GM19438 (cell line): ENCODE data around the gene TMPRSS9.
"Not testable (repeated sequence)": the region's sequence is repeated elsewhere in the genome, so short reads cannot be mapped to it uniquely, and the experiment has no call there.

Experiments used
- ATAC-seq: cut with Tn5 transposase; IDR thresholded peaks from one replicate; pipeline ENCODE4 v1.9.1; 2021; ENCODE audit warnings: low read depth; ENCODE audit not compliant: unreplicated experiment

Gene TMPRSS9

DNA sequence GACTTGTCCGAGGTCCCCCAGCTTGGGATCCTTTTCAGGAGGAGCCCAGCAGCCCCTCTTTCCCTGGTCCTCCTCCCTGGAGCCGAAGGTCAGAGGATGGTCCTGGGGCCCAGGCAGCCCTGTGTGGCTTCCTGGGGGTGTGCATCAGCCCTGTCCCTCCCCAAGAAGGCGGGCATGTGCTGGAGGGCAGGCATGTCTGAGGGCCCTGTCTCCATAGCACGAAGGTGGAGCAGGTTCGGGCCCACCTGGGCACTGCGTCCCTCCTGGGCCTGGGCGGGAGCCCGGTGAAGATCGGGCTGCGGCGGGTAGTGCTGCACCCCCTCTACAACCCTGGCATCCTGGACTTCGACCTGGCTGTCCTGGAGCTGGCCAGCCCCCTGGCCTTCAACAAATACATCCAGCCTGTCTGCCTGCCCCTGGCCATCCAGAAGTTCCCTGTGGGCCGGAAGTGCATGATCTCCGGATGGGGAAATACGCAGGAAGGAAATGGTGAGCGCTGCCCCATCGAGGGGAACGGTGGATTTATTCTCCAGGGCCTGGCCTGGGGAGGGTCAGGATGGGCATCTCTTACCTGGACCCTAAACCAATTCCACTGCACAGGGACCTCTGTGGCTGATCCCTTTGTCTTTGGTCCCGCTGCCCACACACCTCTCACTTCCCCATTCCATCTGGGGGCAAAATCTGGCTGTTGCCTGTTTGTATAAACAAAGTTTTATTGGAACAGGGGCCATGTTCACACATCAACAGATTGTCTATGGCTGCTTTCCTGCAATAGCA, 56.4 kb downstream of the TMPRSS9 start:
- ATAC-seq = no peak

DNA sequence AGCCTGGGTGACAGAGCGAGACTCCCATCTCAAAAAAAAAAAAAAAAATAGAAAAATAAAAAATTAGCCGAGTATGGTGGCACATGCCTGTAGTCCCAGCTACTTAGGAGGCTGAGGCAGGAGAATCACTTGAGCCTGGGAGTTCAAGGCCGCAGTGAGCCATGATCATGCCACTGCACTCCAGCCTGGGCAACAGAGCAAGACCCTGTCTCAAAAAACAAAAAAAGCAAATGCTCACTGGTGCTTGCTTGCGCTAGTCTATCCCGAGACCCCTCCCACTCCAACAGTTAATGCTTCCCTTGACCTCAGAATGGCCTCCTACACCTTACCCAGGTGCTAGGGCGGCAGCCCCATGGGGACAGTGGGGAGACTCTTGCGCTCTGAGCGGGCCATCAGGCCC, 57.4 kb downstream of the TMPRSS9 start:
- ATAC-seq = not testable (repeated sequence)

DNA sequence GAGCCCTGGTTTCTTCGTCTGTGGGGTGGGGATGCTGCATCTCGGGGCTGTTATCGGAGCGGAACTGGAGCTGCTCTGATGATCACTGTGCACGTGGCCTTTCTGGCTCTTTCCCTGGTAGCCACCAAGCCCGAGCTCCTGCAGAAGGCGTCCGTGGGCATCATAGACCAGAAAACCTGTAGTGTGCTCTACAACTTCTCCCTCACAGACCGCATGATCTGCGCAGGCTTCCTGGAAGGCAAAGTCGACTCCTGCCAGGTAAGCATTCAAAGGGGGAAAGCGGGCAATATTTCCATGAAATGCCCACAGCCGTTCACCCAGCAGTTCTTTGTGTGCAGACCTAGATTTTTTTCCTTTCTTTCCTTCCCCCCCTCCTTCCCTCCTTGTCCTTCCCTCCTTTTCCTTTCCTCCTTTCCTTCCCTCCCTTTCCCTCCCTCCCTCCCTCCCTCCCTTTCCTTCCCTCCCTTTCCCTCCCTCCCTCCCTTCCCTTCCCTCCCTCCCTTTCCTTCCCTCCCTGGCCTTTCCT, 57.9 kb downstream of the TMPRSS9 start:
- no peak for ATAC-seq

DNA sequence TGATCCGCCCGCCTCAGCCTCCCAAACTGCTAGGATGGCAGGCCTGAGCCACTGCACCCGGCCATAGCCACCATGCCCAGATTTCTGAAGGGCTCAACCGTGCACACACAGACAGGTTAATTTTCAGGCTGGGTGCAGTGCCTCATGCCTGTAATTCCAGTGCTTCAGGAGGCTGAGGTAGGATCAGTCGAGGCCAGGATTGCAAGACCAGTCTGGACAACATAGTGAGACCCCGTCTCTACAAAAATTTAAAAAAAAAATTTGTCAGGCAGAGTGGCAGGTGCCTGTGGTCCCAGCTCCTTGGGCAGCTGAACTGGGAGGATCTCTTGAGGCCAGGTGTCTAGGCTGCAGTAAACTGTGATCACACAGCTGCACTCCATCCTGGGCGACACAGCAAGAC, 59.7 kb downstream of the TMPRSS9 start:
- ATAC-seq = no peak

DNA sequence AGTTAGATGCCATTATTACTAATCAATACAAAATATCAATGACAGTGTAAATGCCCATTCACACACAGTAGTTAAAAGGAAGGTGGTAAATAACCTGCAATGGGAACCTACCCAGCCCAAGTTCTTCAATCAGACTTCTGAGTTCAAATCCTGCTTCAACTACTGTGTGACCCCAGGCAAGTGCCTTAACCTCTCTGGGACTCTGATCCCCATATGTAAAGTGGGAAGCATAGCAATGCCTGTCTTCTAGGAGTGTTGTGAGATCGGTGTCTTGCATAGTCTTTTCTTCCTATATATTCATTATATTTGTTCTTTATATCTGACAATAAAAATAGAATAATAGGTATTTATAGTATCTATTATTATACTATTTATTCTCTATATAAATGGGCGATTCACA, 60.4 kb downstream of the TMPRSS9 start:
- ATAC-seq = no peak

DNA sequence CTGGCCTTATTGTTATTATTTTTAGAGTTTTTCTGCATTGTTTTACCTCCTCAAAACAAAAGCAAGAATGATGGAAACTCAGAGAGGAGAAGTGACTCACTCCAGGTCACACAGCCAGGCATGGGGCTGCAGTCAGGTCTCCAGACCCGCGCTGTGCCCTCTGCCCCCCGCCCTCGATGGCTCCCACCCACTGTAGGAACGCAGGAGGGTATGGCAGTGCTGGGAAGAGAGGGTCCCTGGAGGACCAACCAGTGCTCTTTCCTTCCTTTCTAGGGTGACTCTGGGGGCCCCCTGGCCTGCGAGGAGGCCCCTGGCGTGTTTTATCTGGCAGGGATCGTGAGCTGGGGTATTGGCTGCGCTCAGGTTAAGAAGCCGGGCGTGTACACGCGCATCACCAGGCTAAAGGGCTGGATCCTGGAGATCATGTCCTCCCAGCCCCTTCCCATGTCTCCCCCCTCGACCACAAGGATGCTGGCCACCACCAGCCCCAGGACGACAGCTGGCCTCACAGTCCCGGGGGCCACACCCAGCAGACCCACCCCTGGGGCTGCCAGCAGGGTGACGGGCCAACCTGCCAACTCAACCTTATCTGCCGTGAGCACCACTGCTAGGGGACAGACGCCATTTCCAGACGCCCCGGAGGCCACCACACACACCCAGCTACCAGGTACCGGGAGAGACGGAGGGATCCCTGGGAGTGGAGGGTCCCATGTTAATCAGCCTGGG, 61.7 kb downstream of the TMPRSS9 start:
- no peak for ATAC-seq

DNA sequence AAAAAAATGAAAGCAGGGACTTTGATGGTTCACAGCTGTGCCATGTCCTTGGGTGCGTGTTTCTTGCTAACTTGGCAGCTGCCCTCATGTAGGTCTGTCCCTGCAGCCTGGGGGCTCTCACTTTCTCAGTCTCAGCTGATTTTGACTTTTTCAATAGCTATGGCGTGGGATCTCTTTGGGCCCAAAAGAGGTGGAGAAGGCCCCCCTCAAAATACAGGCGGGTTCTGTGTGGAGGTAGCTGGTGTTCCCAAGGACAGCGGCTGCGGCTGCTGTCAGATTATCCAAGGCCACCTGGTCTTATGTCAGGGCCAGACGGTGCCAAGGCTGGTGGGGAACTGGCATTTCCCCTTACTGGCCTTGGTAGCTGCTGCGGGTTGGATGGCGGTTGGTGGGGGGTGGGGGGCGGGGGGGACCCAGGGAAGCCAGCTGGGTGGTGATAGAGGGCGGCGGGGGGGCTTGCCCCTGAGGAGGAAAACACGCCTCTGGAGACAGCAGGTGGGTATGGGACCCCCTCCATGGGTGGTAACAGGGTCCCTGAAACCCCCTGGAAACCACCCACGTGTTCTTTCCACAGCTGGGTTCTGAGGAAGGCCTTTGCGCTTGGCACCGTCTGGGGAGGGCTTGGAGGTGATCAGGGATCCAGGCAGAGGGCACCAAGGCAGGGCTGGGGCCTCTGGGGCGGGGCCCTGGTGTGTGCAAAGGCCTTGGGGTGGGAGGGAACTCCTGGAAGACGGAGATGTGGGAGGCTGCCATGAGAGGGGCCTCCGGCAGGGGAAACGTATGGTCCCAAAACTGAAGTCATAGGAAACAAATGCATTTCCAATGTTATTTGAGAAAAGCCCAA, 63.2 kb downstream of the TMPRSS9 start:
- no peak for ATAC-seq

DNA sequence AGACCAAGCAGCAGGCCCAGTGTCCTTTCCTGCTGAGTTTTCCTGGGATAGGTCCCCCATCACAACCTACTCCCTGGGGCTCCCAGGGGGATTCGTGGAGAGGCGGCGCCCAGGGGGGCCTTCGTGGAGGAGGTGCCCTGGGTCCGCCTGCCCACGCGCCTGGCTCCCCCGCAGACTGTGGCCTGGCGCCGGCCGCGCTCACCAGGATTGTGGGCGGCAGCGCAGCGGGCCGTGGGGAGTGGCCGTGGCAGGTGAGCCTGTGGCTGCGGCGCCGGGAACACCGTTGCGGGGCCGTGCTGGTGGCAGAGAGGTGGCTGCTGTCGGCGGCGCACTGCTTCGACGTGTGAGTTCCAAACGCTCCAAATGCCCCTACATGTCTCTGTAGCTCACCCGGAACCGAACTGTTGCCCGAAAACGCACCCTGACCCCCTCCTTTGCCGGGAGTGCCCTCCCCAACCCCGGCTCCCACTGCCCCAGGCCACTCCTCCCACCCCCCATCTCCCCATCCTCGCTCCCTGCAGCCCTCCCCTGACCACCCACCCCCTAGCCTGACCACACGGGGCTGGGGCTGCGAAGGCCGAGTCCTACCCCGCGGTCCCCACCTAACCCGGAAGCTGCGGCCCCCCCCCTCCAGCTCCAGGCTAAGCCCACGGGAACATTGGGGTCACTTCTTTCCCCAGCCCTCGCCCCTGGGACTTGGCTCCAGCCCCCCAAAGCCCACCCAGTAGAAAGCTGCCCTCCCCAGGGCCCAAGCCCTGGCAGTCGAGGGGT, 64.0 kb downstream of the TMPRSS9 start:
- ATAC-seq = no peak

DNA sequence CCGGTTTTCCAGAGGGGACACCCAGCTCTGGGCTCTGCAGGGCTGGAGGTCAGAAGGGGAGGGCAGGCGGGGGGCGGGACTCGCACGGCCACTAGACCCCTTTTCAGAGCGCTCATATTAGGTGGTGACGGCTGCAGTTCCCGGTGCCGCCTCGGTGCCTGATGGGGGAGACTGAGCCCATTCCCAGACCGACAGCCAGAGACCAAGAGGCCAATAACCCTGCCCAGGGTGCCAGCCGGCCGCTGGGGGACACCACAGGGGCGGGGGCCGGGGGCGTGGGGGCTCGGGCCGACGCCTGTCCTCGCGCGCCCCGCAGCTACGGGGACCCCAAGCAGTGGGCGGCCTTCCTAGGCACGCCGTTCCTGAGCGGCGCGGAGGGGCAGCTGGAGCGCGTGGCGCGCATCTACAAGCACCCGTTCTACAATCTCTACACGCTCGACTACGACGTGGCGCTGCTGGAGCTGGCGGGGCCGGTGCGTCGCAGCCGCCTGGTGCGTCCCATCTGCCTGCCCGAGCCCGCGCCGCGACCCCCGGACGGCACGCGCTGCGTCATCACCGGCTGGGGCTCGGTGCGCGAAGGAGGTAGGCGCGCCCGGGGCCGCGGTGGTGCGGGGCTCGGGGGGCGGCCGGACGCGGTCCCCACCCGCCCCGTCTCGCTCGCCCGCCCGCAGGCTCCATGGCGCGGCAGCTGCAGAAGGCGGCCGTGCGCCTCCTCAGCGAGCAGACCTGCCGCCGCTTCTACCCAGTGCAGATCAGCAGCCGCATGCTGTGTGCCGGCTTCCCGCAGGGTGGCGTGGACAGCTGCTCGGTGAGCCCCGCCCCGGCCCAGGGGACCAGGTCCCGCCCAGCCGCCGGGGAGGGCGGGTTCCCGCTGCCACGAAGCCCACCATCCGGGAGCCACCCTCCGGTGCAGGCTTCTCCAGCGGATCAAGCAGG, 64.9 kb downstream of the TMPRSS9 start:
- ATAC-seq = no peak

DNA sequence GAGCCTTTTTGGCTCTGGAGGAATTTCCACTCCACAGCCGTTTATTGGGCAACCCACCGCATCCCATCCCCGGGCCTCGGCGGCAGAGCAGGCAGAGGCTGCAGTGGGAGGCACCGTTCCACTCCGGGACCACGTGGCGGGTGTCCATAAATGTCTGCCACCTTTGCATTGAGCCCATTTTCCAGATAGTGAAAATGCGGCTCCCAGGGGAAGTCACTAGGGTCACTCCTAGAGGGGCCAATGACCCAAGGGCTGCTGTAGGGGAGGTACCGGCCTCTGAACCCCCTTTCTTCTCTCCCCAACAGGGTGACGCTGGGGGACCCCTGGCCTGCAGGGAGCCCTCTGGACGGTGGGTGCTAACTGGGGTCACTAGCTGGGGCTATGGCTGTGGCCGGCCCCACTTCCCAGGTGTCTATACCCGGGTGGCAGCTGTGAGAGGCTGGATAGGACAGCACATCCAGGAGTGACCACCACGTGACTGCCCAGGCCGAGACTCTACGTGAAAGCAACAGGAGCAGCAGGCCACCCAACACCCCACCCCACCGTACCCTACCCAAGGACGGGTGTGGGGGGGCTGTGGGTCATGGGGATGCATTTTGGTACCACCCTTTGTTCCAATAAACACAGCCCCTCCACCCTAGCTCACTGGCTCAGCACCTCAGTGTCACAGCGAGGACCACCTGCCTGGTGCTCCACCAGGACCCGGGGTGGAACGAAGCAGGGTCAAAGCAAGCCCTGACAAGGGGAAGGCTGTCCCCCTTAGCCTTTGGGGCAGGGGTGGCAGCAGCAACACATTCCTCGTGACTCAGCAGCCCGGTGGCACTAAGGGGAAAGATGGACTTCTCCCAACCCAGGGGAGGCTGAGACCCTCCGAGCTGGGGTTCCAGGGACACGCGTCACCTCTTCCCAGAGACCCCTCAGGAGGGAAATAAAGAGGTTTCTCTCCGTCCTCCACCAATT, 65.8 kb downstream of the TMPRSS9 start:
- ATAC-seq = no peak

DNA sequence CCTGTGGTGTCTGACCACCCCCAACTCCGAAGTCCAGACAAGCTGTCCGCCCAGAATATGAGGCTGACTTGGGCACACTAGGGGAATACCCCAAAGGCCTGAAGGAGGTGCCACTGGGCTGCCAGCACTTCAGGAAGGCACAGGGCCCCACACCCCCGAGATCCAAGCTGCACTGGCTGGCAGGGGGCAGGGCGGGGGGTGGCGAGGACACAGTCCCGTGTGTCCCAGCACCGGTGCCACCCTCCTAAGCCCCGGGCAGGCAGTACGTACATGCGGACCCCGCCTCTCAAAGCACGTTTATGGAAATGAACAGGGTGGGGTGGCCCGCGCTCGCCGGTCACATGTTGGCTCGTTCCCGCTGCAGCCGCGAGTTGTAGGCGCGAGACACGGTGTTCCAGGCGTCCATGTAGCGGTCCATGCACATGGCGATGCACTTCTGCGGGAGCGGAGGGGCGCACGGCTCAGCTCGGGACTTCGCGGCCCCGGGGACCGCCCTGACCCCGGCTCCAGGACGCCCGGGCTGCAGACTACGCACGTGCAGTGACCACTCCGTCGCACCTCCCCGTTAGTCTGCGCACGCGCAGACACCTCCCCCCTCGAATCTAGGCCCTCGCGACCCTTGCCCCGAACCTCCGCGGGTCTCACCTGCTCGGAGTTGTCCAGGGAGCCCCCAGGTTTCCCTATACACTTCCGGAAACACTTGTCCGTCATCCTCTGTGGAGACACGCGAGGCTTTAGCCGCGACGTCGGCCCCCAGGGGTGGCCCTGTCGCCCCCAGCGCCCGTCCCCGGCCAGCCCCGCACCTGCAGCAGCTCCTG, 66.8 kb downstream of the TMPRSS9 start:
- no peak for ATAC-seq

DNA sequence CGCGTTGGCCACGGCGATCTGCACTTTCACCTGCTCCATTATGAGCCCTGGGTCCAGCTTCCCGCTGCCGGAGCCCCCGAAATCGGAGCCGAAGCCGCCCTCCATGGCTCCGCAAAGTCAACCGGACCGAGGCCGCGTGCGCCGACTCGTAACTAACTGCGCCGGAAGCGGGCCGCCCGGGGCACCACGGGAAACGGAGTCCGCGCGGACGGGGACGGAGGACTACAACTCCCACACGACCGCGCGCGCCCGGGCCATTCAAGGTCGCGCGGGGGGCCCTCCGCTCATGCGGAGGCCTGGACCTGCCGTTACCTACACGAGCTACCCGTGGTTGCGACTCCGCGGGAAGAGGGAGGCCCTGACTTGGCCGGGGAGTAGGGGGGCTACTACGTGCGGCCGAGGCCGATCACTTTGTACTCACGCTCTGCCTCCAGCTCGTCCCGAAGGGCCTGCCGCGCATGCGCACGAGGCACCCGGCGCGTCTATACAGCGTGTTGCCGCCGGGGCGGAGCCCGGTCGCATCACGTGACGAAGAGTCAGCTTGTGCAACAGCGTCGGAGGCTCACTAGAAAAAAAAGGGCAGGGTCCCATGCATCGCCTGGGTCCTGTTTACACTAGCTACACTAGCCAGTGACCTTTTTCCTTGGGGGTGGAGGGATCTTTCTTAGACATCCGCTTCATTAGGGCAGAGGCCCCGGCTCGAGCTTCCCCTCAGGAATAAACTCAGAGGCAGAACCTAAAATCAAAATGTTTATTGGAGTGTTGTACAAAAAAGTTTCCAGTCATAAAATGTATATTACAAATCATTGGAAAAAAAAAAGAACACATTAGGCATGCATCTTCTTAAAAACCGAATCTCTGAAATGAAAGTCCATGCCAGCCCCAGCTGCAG, 67.6 kb downstream of the TMPRSS9 start, which contains the start of gene TIMM13:
TIMM13 (minus strand) TSS at position 158 of the 892 bp plus-strand sequence; CDS start at position 105, 53 bp downstream.
- ATAC-seq = peak; percentile 54

DNA sequence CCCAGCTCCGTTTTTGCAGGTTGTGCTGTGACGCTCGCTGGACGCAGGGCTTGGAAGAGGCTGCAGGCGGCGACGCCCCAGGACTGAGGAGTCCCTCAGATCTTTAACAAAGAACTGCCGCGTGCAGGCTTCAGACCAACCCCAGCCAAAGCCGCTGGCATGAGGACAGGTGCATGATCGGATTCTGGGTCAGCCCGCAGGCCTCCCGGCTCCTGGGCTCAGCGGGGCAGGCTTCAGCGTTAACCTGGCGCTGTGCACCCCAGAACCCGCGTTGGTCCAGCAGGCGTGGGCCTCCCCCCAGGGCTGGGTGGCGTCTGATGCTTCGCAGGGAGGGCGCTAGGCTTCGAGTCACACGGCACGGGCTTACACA, 68.2 kb downstream of the TMPRSS9 start:
- ATAC-seq = no peak

DNA sequence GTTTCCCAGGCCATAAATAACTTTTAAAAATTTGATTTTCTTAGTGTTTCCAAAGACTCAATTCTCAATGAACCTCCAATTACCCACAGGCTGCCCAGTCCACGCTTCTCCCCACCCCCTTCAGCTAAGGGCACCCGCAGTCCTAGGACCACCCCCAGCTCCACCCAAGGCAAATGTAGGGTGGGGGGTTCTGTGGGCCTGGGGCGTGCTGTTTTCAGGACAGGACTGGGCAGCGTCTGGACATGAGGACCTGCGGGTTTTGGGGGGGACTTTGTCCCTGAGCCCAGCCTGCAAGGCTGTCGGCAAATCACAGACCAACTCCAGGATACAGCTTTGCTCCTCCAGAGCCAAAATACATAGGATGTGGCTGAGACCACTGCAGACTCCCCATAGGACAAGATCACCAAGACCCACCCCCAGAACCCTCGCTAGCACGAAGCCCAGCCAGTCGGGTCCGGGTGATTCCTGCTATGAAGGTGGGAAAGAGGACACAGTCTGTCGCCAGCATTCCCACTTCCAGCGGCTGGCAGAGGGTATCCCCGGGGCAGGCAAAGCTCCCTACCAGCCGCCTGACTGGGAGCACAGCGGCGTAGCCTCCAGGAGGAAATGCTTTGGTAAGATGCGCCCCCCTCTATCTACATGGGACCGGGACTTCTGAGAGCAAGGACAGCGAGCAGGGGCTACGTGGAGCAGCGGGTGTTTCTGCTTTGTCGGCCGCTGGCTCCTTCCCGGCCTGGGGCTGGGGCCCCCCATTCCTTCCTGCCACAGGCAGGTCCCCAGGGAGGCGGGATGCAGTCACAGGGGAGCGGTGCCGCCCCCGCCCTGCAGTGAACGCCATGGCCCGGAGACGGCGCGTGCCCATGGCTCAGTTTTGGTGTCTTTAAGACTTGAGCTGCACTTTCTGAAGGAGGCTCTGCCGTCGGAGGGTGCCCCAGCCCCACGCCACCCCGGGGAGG, 69.0 kb downstream of the TMPRSS9 start:
- no peak for ATAC-seq

DNA sequence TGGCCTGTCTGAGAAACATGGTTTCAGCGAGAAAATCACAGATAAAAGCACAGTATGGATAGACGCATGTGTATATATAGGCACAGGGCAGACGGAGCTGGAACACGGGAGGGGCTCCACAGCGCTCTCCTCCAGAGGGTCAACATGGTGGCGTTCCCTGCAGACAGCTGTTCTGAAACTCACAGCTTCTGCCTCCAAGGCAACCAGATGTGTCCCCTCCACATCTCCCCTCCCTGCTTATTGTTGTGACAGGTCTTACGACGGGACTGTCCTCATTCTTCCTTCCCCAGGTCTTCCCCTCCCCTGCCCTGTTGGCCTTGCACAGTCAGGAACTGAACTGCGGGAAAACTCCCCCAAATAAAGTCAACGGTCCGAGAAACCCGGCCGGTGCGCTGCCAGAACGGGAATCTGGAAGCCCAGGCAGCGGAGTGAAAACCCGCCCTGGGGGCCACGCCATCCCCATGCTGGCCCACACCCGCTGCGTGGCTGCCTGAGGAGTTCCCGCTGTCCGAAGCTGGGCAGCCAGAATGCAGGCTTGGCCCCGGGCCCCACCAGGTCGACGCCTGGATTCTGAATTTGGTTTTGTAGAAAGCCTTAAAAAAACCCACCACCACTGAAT, 70.0 kb downstream of the TMPRSS9 start:
- ATAC-seq = no peak
